ENCODE measurements around the gene OR2V1.
"Not testable (repeated sequence)": the region's sequence is repeated elsewhere in the genome, so short reads cannot be mapped to it uniquely, and the experiment has no call there.

OR2V1 gene

DNA sequence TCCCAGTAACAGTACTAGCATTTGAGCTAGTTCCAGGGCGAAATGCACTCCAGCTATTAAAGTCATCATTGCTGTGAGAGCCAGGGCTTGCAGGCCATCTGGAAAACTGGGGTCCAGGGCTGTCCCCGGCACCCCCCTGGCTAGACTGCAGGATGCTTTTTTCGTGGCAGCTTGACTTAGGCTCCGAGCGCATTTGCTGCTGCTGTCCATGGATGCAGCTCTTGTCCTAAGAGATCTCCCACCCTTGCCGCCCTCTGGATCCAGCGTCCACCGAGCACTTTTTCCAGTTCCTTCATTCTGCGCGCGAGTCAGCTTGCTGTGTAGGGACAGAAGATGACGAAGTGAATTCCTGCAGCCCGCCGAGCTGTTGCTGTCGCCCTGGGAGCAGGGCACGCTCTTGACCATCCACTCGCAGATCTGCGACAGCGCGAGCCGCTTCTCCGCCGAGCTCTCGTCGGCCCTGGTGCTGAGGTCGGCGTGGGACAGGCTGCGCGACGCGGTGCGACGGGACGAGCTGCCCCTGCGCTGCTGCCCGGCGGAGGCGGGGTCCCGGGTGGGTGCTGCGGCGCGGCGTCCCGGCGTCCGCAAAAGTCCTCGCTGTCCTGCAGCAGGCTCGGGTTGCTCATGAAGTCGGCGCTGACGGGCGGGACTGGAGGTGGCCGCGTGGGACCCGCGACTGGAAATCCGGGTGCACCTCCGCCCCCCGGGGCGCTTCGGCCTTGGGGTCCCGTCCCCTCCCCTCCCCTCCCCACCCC is 30.7 kb downstream of the OR2V1 start:
- no peak for DNase-seq

DNA sequence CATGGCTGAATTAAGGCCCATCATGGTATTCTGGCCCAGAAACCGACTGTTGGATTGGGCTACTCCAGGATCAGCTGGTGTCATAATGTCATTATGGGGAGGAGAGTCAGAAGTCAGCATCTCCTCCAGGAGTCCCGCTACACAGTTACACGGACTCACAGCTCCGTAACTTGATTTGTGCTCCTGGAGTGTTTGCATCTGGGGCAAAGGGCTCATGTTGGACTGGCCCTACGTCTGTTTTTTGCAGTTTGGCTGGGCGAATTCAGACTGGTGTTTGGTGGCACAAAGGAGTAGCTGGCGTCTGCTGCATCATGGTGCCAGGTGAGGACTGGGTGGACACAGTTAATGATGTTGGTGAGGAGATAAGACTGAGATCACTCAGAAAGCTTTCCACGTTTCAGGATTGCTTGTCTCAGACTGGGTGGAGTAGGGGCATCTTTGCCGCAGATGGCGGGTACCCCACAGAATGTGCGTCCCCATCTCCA is 31.3 kb downstream of the OR2V1 start:
- DNase-seq: no peak

DNA sequence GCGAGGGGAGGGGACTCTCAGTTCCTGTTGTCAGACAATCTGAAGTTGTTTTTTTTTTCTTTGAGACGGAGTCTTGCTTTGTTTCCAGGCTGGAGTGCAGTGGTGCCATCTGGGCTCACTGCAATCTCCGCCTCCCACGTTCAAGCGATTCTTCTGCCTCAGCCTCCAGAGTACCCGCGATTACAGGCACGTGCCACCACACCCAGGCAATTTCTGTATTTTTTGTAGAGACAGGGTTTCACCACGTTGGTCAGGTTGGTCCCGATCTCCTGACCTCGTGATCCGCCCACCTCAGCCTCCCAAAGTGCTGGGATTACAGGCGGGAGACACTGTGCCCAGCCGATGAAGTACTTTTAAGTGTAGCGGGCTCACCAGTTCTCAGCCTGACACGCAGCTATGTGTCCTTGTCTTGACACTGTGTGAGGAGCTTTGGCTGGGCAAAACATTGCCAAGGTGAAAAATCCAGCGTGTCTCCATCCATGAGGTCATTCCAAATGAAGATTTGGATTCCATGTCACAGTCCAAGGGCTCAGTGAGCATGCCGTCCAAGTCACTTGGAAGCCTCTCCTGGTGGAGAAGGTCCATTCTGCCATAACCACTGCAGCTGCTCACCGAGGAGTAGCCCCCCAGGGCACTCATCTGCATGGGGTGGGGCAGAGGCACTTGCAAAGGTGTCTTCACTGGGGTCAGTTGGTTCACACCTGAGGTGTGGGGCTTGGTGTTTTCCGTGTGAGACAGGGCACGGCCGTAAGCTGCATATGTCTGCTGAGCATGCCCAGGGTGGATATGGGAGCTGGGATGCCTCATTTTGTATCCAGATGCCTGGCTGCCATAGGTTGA is 32.0 kb downstream of the OR2V1 start:
- no peak for DNase-seq

DNA sequence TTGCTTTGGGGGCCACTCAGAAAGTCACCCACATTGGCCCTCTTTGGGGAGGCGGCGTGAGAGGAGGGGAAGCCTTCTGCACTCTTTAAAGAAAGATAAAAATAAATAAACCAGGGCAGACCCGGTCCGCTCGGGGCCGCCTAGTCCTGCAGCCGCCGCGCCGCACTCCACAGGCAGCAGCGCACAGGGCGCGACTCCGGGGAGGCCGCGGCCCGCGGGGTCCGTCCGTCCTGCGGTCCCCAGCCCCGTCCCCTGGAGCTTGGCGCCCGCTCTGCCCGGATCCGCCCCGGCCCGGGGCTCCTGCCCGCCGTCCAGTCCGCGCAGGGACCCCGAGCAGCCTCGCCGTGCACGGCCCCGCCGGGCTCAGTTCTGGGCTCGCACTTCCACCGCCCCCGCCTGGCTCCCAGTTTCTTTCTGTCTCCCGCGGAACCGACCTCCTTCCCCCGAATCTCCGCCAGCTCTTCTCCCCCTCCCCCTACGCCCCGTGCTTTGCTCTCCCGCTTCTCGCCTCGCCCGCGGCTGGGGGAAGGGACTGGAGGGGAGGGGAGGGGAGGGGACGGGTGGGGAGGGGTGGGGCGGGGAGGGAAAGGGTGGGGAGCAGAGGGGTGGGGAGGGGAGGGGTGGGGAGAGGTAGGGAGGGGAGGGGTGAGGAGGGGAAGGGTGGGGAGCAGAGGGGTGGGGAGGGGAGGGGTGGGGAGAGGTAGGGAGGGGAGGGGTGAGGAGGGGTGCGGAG is 33.0 kb downstream of the OR2V1 start:
- not testable (repeated sequence) for DNase-seq

DNA sequence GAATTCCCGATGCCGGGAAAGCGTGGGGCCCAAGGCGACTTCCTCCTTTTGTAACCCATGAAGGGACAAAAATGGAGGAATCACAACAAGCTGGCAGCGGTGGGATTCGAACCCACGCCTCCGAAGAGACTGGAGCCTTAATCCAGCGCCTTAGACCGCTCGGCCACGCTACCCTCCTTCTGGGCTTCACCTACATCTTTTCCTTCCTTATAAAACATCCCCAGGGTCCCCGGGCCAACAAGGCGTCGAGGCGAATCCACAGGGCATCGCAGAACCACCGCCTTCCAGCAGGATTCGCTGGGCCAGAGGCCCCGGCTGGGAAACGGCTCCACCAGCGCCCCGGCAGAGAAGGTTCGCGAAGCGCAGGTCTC is 33.6 kb downstream of the OR2V1 start:
- DNase-seq: not testable (repeated sequence)

DNA sequence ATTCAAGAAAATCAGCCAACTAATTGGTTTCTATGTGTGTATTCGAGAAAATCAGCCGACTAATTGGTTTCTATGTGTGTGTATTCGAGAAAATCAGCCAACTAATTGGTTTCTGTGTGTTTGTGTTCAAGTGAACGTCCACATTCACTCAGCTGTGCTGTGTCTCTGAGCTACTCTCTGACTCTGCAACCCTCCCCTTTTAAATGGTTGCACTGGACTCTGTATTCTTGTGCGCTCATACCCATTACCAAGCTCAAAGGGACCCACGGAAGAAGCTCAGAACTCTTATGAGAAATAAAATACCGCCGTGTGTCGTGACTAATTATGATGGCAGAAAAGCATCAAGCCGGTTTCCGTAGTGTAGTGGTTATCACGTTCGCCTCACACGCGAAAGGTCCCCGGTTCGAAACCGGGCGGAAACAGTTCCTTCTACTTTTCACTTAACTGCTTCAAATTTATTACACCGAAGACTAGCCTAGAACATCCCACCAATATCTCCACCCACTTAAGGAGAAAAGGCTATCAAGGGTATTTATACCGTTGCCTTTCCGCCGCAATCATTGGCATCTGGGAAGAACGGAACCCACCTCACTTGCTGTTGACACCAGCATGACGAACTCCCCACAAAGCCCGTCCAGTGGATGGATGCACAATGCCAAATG is 34.1 kb downstream of the OR2V1 start:
- DNase-seq: not testable (repeated sequence)

DNA sequence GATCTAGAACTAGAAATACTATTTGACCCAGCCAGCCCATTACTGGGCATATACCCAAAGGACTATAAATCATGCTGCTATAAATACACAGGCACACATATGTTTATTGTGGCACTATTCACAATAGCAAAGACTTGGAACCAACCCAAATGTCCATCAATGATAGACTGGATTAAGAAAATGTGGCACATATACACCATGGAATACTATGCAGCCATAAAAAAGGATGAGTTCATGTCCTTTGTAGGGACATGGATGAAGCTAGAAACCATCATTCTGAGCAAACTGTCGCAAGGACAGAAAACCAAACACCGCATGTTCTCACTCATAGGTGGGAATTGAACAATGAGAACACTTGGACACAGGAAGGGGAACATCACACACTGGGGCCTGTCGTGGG is 35.8 kb downstream of the OR2V1 start:
- DNase-seq: not testable (repeated sequence)

DNA sequence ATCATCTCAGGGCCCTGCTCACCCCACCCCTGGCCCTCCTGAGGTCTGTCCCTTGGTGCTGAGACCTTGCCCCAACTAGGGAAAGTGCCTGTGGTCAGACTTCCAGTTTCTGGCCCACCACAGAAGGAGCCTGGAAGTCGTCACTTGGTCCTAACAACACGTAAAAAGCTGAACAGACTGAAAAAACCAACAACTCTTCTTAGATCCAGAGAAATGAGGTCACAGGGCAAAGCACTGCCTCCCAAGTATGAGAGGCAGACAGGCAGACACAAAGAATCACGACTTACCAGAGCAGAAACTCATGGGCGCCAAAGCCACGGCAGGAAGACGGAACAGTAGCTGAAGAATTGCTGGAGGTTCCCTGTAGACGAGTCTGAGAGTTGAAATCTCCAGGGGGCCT is 38.5 kb downstream of the OR2V1 start:
- DNase-seq: no peak

DNA sequence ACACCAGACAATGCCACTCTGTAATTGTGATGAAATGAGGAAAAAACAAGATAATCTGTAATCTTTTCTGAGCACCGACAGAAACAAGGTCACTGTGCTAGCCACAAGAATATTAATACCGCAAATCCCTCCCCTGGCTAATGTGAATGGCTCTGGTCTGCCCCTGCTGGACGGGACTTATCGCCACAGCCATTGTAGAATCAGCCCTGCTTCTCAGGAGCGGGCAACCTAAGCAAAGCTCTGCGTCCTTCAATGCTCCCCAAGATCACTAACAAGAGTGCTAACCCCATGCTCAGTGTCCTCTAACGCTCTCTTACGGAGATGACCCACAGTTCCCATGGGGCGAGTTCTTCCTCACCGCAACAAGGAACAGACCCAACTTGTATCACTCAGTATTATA is 42.7 kb downstream of the OR2V1 start:
- DNase-seq: no peak

DNA sequence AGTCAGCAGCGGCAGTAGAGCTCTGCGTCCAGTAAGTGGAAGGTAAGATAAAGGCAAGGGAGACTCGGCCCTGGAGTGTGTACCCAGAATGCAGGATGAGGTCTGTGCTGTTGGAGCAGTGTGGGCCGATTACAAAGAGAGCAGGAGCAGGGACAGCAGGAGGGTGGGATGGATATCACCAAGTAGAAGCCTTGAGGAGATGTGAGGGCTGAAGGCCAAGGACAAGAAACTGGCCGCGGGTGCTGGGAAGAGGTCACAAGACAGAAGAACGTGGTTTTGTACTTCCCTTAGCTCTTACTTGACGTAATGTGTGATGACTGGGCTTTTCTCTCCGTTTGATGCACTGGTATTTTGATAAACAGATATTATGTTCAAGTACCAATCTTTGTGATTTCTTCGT is 43.7 kb downstream of the OR2V1 start:
- no peak for DNase-seq

DNA sequence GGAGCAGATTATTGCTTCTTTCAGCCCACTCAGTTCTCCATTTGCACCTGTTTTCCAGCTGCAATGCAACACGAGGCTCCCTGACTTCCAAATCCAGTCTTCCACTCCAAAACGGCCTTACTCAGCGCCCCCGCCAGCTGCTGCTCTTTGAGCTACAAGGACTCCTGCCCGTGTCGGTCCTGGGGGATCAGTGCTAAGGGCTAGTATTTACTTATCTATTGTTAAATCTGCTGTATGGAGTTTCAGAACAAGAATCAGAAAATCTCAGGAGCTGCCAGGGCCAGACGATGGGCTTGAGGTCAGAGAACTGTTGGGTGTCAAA is 44.1 kb downstream of the OR2V1 start:
- DNase-seq: no peak

DNA sequence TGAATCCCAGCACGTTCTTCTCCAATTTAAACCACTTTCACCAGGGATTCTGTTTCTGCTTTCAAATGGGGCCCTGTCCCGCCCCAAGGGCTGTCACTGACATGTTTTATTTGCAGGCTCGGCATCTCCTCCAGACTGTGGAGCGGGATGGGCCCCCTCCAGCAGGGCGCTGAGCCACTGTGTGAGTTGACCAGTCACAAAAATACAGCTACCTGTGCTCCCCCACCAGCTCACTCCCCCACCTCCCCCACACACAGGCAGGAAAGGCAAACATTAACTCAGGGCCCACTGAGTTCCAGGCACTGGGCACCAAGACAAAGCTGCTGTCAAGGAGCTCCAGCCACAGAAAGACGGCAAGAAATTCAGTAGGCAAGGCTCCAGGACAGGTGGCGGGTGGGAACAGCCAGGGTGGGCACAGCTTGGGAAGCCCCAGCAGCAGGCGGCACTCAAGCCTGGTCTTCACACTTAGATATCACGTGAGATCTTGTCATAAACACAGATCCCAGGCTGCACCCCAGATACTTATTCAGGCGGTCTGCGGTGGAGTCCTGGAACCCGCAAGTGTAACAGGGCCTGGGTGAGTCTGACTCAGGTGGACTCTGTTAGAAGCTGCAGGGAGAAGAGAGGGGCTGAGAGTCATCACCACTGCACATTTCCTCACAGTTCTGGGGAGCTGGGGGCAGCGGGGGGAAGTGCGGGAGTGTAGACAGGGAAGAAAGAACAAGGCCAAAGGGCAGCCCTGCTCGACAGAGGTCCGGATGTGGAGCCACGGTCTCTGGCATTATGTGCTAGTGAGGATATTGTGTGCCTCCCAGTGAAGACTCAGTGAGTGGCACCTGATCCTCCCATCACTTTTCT is 44.7 kb downstream of the OR2V1 start:
- DNase-seq: no peak

DNA sequence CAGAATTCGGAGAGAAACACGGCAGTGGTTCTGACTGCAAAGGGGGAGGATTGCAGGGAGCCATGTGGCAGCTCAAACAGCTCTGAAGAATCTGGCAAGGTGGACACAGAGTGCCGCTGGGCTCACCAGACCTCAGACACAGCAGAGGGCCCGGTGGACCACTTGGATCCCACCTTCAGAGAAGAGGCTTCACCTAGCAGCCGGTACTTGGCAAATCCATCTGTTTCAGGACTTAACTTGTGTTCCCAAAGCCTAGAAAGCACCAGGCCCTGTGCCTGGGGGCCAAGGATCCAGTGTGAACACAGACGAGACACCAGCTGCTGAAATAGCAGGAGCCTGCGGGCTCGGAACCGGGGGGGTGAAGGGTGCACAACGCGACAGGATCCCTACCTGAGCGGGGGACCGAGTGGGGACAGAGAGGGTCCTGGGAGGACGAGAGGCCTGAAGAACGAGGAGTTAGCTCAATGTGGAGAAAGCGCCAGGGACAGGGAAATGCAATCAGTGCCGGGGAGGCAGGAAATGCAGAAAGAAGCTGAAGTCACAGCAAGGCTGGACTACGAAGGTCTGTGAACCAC is 46.3 kb downstream of the OR2V1 start:
- no peak for DNase-seq

DNA sequence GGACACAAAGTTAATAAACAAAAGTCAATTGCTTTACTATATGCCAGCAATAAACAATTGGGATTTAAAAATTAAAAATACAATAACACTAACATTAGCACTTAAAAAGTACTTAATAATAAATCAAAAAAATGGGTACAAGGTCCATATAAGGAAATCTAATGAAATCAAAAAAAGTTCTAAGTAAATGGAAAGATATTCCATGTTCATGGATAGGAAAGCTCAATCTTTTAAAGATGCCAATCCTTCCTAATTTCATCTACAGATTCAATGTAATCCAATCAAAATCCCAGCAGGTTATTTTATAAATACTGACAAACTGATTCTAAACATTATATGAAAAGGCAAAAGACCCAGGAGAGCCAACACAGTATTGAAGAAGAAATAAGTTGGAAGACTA is 49.0 kb downstream of the OR2V1 start:
- no peak for DNase-seq

DNA sequence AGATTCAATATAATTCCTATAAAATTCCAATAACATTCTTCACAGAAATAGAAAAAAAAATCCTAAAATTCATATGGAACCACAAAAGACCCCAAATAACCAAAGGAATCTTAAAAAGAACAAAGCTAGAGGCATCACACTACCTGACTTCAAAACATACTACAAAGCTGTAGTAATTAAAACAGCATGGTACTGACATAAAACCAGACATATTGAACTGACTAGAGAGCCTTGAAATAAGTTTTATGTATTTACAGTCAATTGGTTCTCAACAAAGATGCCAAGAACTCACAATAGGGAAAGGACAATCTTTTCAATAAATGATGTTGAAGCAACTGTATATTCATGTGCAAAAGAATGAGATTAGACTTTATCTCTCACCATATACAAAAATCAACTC is 54.0 kb downstream of the OR2V1 start:
- no peak for DNase-seq

Data from activated CD4-positive, alpha-beta T cell treated with anti-CD3 and anti-CD28 coated beads for 1 hour (primary cell).